Measurements from ENCODE around the gene CEP41.

The CEP41 gene

GRCh38 chr7:130366564-130366963 is 74.3 kb downstream of the CEP41 start:
- no peak for DNase-seq

GRCh38 chr7:130365511-130366441 is 75.0 kb downstream of the CEP41 start:
- DNase-seq, result no peak

DNA sequence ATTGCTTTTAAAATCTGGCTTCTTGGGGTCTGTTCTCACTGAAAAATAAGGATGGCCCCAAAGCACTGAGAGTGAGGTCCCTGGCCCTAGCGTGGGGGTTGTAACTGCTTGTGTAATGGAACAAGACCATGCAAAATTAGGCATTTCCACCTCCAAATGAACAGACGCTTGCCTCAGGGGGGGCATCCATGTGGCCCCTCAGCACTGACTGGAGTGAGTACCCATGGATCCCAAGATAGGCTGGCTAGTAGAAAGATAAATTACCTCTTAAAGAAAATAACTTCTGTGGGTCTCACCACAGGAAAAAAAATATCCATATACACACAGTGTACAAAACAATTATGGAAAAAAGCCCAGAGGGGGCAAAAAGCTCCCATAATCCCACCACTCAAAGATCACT is 75.7 kb downstream of the CEP41 start:
- no peak for DNase-seq

- no peak for DNase-seq
Observed at GRCh38 chr7:130364451-130364850, 76.4 kb downstream of the CEP41 start.

DNA sequence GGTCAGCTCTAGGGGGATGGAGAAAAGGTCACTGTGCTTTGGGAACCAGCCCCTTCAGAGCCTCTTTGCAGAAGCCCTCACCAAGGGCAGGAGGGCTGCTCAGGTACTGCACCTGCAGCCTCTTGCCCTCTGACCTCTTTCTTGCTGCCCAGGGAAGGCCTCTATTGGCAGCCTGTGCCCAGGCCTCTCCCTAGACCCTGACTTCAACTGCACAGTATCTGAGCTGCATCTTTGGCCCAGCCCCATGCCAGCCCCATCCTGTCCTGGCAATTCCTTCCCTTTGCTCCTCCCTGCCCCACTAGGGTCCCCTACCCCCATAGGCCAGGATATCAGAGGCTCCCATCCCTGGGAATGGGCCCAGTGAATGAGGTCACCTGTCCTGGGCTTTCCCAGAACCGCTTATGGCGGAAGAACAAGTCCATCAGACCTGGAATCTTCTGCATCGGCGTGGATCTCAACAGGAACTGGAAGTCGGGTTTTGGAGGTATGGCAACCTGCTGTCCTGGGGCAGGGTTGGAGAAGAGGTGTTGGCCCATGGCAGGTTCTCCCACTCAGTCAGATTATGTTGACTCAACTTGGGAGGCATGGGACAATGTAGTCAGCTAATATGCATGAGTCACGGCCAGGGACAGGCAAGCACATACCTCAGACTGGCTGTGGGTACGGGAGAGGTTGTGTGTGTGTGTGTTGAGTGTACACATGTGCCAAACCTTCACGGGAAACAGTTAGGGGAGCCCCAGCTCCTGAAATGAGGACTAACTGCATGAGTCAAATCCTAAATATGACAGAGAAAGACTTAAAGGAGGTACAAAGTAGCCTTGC is 77.6 kb downstream of the CEP41 start:
- DNase-seq, result no peak

DNA sequence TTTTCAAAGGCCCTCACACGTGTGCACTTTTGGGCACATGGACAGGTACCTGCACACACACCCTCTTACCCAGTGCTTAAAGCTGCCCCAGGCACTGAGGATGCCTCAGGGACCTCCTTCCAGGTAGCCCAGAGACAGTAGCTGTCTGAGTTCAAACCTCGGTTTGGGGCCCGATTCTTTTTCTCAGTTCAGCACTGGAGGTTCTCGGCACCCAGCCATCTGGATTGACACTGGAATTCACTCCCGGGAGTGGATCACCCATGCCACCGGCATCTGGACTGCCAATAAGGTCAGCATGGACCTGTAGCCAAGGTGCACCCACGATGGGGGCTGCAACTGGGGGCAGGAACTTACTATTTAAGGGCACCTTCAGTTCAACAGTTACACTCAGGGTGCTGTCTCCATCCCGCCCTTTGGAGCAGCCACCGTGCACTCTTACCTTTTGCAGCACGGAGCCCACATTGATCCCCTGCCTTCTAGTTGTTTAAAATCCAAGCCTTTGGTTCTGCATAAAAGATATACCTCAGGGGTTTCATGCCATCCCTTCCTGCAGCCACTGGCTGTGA is 78.5 kb downstream of the CEP41 start:
- DNase-seq, result no peak

GRCh38 chr7:130361681-130362080 is 79.1 kb downstream of the CEP41 start:
- DNase-seq, result no peak

DNA sequence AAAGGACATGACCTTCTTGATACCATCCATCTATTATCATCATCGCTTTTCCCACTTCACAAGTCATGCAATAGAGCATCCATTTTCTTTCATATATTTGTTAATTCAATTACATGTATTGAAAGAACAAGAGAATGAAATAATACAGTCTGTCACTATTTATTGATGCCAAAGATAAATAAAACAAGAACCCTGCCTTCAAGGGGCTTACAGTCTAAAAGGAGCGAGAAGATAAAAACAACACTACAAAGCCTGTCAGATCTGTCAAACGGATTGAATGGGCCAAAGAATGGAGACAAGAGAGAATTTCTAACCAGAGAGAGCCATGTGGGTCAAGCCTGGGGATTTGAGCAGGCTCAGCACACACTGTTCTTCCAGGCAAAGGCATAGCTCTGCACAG is 80.3 kb downstream of the CEP41 start:
- no peak for DNase-seq

- DNase-seq, result no peak
Observed at GRCh38 chr7:130359276-130359857, 81.4 kb downstream of the CEP41 start.

DNA sequence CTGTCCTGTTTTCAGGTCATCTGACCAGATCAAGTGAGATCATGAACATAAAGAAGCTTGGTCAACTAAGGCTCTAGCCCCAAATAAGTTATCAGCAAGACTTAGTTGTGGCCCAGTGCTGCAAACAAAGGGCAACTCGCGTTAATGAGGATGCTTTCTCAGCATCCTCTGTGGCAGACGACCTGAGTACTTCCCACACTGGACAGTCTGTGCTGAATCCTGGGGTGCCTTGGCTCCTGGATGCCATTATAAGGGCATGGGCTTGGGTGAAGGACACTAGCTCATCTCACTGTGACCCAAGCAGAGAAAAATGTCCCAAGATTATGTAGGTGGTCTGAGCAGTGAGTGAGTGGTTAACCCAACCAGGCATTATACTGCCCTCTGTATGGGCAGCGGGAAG is 82.3 kb downstream of the CEP41 start:
- DNase-seq, result no peak

- no peak for DNase-seq
Observed at GRCh38 chr7:130356876-130357611, 83.8 kb downstream of the CEP41 start.

DNA sequence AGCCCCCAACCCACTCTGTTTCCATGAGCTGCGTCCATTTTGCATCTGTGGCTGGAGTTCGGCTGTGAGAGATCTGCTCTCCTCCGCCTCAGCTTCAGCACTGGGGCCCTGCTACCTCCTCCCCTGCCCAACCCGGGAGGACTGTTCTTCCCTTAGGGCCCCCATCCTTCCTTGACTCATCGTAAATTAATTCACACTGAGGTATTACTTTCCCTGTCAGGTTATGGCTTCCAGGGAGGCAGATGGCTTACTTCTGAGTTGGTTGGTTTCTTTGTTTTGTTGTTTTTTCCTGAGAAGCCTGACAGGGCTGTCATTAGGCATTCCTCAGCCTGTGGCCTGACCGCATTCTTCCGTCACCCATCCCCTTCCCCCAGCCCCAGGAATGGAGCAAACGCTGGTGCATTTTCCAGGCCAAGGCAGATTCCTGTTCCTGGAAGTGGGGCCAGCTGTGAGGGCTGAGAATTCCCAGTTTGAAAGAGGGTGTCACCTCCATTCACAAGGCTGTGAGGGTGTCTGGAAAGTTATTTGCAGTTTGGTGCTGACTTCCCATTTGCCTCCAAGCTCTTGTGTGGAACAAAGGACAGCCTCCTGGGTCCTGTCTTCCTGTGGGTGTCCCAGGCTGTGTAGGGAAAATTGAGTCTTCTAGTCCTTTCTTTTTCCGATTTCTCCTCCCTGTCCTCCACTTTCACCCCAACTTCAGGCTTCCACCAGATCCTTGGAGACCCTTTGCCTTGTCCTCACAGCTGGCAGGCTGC is 84.5 kb downstream of the CEP41 start:
- DNase-seq, result no peak

GRCh38 chr7:130353196-130353595 is 87.6 kb downstream of the CEP41 start:
- no peak for DNase-seq

GRCh38 chr7:130352194-130353074 is 88.4 kb downstream of the CEP41 start:
- no peak for DNase-seq

GRCh38 chr7:130351791-130352090 is 89.1 kb downstream of the CEP41 start:
- no peak for DNase-seq

GRCh38 chr7:130350945-130351790 is 89.6 kb downstream of the CEP41 start:
- no peak for DNase-seq

DNA sequence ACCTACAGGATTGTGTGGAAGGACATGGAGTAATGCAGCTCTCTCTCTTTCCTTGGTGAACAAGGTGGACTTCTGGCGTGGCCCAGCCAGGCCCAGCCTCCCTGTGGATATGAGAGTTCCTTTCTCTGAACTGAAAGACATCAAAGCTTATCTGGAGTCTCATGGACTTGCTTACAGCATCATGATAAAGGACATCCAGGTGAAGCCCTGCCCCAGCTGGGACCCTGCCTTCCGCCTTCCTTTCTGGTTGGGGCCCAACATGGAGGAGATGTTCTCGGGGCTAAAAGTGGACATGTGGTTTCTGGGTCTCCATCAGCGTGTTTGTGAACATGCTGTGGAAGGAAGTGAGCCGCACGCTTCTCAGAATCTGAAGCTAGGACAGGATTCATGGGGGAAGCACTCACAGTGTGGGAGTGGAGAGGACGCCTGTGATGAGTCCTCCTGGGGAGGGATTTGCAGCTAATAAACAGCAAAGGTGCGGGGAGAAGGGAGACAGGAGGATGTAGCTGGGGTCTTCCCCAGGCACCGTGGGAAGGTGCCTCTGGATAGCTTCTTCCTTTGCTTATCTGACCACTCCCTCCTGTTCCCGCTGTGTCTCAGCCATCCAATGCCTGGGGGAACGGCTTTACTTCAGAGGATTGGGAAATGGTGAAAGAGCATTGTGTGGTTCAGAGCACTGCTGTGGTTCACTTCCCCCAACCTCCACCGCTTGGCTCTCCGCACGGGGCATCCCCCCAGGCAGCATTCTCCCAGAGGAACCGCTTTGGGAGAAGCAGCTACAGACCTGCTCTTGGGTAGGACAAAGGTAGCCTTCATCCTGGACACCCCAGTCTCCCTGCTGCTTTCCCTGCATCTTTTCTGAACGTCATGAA is 90.7 kb downstream of the CEP41 start:
- no peak for DNase-seq

- no peak for DNase-seq
Observed at GRCh38 chr7:130346941-130347340, 93.9 kb downstream of the CEP41 start.

Data from bone marrow (tissue), 2 donors.